ENCODE measurements around the gene ABLIM2.

ABLIM2 gene

GRCh38 chr4:8079916-8080753 lies 78.5 kb downstream of the ABLIM2 start:
- TF ChIP-seq CTCF (IDR thresholded peaks at IDR 0.05; ENCODE audit: insufficient read depth, missing control alignments), result no peak
- FAIRE-seq (no peak), DNase-seq (ENCODE audit: insufficient read length, low spot score) (no peak)

GRCh38 chr4:8079031-8079885 lies 79.4 kb downstream of the ABLIM2 start:
- no peak for TF ChIP-seq CTCF (IDR thresholded peaks at IDR 0.05; ENCODE audit: insufficient read depth, missing control alignments)
- FAIRE-seq (no peak), DNase-seq (ENCODE audit: insufficient read length, low spot score) (no peak)

GRCh38 chr4:8078610-8079015 lies 80.0 kb downstream of the ABLIM2 start:
- DNase-seq (ENCODE audit: insufficient read length, low spot score) (no peak), FAIRE-seq (no peak)
- TF ChIP-seq CTCF (IDR thresholded peaks at IDR 0.05; ENCODE audit: insufficient read depth, missing control alignments), result no peak

DNA sequence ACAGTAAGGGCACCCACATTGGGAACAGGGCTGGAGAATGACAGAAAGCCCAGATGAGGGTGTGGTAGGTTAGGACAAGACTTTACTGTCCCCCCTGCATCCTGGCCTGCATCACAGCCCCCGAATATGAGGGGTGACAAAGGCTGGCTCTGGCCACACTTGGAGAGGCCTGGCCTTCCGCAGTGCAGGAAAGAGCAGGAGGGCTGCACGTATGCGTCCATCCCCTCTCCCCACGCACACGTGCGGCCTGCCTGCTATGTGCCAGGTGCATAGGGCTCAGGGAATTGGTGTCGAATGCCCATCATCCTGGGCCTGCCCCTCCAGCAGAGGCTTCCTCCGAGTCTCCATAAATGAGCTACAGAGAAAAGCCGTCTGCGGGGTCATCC lies 80.5 kb downstream of the ABLIM2 start:
- no peak for TF ChIP-seq CTCF (IDR thresholded peaks at IDR 0.05; ENCODE audit: insufficient read depth, missing control alignments)
- DNase-seq (ENCODE audit: insufficient read length, low spot score), result no peak
- no peak for FAIRE-seq

- DNase-seq (ENCODE audit: insufficient read length, low spot score), result no peak
- no peak for FAIRE-seq
These were observed 81.2 kb downstream of the ABLIM2 start for GRCh38 chr4:8077181-8078108.

More at GRCh38 chr4:8077181-8078108, 81.2 kb downstream of the ABLIM2 start:
- TF ChIP-seq CTCF (IDR thresholded peaks at IDR 0.05; ENCODE audit: insufficient read depth, missing control alignments), result no peak

Measured in D721Med (cell line).